Activated CD4-positive, alpha-beta T cell treated with anti-CD3 and anti-CD28 coated beads, Interleukin-2, Interleukin-6, amounts not matched to agents 100 ng/mL and 50 ng/mL, durations not matched to agents 16 hours and 8 hours (primary cell): ENCODE data around the gene PPM1G.
A peak's percentile ranks its signal among the peaks of the same experiment; 100 is the strongest.

Experiments used
- DNase-seq: peaks from one replicate; pipeline ENCODE4 v3.0.0-alpha.2; 2020

PPM1G gene

GRCh38 chr2:27412419-27413152 lies 3.2 kb upstream of the PPM1G start:
- DNase-seq, result no peak

- peak; percentile 42 for DNase-seq
Observed at GRCh38 chr2:27408601-27409320, 630 bp downstream of the PPM1G start.

GRCh38 chr2:27407798-27408491 lies 1.4 kb downstream of the PPM1G start:
- no peak for DNase-seq

- DNase-seq, result no peak
Observed at GRCh38 chr2:27400348-27401135, 8.8 kb downstream of the PPM1G start.

- no peak for DNase-seq
Observed at GRCh38 chr2:27398962-27399361, 10.4 kb downstream of the PPM1G start.

GRCh38 chr2:27393225-27393624 lies 16.2 kb downstream of the PPM1G start:
- no peak for DNase-seq

GRCh38 chr2:27390822-27391679 lies 18.3 kb downstream of the PPM1G start:
- DNase-seq, result no peak

GRCh38 chr2:27381577-27382181 lies 27.7 kb downstream of the PPM1G start:
- DNase-seq, result no peak

GRCh38 chr2:27380626-27381545 lies 28.5 kb downstream of the PPM1G start, which contains the start of gene ZNF513:
TSS of gene ZNF513 (minus strand) at chr2:27380734. CDS start at chr2:27380526, 208 bp downstream.
- DNase-seq, result peak; percentile 95

- peak; percentile 74 for DNase-seq
Observed at GRCh38 chr2:27379836-27380625, 29.4 kb downstream of the PPM1G start.

- no peak for DNase-seq
Observed at GRCh38 chr2:27379383-27379835, 30.0 kb downstream of the PPM1G start.

- DNase-seq, result no peak
Observed at GRCh38 chr2:27378809-27379290, 30.5 kb downstream of the PPM1G start.

GRCh38 chr2:27378096-27378808 lies 31.1 kb downstream of the PPM1G start:
- DNase-seq, result no peak

GRCh38 chr2:27377618-27378095 lies 31.7 kb downstream of the PPM1G start:
- no peak for DNase-seq

- no peak for DNase-seq
Observed at GRCh38 chr2:27376866-27377617, 32.3 kb downstream of the PPM1G start.

GRCh38 chr2:27376151-27376865 lies 33.1 kb downstream of the PPM1G start:
- no peak for DNase-seq
